ENCODE measurements around the gene DGCR2.
"Not testable (repeated sequence)": the region's sequence is repeated elsewhere in the genome, so short reads cannot be mapped to it uniquely, and the experiment has no call there.

The DGCR2 gene

DNA sequence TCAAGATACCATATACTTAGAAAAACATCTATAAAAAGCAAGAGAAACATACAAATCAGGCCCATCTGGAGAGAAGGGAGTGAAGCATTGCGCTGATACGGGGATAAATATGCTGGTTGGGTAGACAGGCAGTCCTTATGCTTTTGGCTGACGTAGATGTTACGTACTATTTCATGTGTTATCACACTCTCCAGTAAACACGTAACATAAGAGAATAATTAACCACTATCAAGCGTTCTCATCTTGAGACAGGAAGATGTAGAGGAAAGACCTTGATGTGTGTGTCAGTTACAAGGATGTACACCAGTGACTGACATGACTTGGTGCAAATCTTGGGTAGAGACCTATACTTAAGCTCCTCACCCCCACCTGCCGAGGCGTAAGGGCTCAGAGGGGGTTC lies 99.5 kb downstream of the DGCR2 start:
- no peak for DNase-seq

DNA sequence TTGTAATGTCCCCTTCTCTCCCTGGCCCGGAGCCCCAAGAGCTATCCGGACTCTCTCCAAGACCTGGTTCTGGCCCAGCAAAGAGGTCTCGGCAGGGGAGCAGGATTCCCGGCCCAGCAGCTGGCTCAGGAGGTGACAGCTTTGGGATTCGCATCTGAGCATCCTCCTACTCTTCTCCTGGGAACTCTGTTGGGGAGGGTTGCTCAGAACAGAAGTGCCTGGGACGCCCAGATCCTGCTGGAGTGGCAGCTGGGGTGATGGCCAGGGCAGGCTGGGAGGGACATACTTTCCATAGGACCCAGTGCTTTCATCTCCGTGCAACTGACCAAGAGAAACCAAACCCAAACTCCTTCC lies 102.6 kb downstream of the DGCR2 start:
- DNase-seq = no peak

DNA sequence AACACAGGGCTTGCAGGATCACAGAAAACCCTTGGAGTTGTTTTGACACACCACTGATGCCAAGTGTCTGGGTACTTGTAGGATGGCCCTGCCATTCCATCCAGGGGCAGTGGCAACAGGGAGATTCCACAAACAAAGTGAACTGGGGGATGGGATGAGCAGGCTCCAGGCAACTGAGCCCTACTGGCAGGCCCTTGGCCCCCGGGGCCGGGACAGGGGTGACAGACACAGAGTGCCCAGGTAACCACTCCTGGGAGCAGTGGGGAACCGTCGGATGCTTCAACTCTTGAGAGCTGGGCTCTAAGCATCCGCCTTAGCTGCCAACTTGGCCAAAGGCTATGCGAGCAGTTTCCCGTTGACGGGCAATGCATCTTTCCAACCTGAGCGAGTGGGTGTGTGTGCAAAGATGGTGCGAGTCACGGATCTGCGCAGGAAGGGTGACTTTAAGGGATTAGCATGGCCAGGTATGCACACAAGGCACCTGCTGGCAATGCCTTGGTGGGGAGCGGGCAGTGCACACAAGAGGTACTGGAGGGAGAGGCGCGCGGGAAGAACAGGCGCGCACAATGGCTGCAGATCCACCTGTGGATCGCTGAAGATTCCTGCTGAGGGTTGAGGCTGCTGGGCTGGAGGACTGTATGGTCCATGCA lies 103.1 kb downstream of the DGCR2 start:
- no peak for DNase-seq

DNA sequence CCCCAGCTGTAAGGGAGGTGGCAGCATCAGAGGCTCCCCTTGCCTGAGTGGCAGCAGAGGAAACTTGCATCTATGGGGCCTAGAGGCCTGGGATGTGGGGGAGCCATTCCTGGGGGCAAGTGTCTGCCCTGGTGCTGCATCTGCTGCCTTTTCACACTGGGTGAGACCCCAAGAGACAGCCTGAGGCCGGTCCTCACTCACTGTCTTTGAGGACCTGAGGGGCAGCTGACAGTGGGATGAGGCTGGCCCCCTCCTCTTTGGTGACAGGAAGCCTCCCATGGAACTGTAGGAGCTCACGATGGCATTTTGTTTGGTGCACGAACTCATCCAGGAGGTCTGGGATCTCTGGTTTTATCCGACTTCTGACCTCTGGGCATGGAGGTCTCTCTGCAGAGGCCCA lies 104.0 kb downstream of the DGCR2 start:
- DNase-seq = no peak

DNA sequence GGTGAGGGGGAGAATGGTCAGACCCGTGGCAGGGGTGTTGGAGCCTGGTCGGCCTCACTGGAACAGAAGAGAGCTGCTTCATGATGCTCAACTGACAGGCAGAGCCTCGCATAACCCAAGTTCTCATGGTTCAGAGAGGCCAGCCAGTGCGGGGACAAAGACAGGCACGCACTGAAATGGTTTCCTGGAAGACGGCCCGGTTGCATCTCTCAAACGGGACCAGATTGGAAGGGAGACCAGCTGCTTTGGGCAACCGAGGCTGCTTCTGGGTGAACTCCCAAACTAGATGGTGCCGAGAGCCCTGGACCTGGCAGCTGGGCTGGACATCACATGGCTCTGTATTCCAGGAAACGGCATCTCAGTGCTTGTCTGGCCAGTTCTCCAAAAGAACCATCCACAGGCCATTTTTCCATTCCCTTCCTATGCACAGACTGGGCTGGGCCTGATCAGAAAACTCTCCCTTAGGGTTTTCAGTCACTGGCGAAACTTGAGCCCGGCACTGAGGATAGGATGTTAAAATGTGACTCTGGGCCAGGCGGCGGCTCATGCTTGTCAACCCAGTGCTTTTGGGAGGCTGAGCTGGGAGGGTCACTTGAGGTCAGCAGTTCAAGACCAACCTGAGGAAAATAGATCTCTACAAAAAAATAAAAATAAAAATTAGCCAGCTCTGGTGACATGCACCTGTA lies 106.0 kb downstream of the DGCR2 start:
- DNase-seq = no peak

DNA sequence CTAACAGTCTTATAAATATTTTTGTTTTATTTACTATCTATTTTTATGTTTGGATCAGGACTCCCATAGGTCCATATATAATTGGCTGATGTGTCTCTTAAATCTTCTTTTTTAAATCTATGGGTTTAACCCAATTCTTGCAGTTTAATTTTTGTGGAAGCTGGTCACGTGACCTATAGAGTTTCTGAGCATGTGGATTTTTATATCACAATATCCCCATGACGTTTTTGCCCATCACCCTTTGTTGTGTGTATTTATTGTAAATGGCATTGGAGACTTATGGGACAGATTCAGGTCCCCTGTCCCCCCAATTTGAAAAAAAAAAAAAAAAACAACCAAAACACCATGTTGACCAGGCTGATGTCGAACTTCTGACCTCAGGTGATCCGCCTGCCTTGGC lies 107.3 kb downstream of the DGCR2 start:
- DNase-seq = no peak

DNA sequence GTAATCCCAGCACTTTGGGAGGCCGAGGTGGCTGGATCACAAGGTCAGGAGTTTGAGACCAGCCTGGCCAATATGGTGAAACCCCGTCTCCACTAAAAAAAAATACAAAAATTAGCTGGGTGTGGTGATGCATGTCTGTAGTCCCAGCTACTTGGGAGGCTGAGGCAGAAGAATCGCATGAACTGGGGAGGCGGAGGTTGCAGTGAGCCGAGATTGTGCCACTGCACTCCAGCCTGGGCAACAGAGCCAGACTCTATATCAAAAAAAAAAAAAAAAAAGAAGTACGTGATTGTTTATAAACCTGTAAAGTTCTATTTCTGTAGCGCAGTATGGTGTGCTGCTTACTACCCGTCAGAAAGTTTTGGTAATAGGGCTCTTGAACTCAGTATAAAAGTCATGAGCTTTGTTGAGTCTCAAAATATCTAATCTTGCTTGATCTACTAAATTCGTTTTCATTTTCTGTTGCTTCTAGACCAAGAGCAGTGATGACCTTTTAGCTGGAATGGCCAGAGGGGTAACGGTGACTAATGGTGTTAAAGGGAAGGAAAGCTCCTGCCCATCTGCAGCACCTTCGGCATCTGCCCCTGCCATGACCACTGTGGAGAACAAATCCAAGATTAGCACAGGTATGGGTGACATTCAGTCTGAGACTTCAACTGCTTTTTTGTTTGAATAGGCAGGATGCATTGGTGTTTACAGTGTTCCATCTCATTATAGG lies 108.2 kb downstream of the DGCR2 start:
- not testable (repeated sequence) for DNase-seq

DNA sequence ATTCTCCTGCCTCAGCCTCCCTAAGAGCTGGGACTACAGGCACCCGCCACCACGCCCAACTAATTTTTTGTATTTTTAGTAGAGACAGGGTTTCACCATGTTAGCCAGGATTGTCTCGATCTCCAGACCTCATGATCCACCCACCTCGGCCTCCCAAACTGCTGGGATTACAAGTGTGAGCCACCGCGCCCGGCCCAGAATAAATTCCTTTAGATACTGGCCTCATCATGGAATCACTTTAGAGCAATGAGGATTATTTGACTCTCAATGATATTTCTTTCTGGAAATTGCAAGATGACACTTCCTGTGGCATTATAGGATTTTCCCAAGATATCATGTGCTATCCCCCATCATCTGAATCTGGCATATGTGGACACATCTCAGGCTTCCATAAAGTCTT lies 108.8 kb downstream of the DGCR2 start:
- DNase-seq = not testable (repeated sequence)

DNA sequence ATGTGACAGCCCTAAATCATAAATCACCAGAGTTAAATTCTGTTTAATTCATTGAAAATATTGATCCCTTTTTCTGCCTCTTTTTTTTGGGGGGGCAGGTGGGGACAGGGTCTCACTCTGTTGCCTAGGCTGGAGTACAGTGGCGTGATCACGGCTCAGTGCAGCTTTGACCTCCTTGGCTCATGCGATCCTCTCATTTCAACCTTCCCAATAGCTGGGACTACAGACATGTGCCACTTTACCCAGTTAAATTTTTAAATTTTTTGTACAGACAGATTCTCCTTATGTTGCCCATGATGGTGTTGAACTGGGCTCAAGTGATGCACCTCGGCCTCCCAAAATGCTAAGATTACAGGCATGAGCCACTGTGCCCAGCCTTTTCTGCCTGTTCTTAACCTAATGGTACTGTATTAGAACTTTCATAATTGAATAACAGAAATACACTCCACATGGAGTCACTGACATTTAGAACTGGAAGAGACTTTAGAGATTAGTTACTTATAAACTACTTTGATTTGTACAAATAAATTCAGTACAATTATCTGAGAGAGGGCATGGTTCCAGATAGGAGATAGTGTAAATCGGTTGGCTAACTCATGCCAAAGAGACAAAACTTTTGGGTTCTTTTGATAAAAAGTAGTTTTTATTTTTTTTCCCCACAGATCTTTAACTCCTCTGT lies 109.8 kb downstream of the DGCR2 start:
- DNase-seq = no peak

DNA sequence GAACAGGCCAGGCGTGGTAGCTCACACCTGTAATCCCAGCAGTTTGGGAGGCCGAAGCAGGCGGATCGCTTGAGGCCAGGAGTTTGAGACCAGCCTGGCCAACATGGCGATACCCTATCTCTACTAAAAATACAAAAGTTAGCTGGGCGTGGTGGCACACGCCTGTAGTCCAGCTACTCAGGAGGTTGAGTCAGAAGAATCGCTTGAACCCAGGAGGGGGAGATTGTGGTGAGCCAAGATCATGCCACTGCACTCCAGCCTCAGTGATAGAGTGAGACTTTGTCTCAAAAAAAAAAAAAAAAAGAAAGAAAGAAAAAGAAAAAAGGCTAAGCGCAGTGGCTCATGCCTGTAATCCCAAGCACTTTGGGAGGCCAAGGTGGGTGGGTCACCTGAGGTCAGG lies 110.6 kb downstream of the DGCR2 start:
- DNase-seq = not testable (repeated sequence)

DNA sequence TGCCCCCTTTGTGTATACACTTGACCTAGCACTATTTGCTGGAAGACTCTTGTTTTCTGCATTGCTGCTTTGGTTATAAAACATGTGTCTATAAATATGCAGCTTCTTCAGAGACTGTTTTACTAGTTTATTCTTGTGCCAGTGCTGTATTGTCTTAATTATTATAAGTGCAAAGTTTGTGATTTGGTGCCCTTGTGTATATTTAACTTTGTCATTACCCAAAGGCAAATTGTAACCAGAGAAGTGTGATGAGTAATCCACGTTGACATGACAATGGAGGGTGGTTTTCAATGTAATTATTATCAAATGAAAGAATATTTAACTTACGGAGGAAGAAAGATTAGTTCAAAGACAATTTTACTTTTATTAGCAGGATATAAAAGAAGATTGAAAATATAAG lies 111.1 kb downstream of the DGCR2 start:
- DNase-seq = no peak

DNA sequence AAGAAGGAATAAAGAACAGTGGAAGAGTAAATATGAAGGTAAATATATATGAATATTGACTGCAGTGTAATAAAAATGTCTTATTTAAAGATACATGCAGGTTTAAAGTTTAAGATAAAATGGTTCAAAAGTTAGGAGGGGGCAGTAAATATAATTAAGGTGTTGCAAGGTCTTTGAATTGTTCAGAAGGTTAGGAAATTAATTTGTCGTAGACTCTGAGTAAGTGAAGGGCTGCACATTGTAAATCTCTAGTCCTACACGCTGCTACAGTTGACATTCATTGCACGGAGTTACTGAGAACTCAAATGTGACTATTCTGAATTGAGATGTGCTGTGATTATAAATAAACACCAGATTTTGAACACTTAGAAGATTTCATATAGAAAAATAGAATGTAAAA lies 116.3 kb downstream of the DGCR2 start:
- DNase-seq = no peak

DNA sequence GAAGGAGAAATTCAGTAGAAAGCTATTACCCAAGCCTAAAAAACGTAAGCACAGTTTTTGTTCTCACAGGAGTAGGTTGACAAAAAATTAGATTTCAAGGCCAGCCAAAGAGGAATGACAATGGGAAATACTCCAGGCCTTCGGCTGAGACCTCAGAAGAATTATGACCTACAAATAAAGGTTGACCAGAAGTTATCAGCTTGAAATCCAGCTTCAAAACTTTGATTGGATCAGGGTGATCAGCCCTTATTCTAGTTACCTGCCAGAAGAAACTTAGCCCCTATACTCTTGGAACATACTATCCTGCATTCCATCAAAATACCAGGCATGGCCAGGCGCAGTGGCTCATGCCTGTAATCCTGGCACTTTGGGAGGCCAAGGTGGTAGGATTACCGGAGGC lies 117.7 kb downstream of the DGCR2 start:
- no peak for DNase-seq

DNA sequence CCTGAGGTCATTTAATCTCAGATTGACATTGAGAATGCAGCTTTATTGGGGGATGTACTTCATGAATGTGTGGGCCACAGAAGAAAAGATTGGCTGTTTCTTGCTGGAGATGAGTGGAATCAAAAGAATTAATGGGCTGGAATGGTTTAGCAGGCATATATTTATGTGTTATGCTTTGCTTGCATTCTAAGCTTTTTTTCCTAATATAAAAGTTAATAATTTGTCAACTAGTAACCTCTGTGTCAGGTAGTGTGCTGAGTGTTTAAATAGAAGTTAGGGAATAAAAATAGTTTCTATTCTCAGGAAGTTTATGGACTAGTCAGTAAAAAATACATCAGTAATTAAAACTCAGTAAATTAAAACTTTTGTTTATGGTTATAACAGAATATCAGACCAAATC lies 118.7 kb downstream of the DGCR2 start:
- no peak for DNase-seq

DNA sequence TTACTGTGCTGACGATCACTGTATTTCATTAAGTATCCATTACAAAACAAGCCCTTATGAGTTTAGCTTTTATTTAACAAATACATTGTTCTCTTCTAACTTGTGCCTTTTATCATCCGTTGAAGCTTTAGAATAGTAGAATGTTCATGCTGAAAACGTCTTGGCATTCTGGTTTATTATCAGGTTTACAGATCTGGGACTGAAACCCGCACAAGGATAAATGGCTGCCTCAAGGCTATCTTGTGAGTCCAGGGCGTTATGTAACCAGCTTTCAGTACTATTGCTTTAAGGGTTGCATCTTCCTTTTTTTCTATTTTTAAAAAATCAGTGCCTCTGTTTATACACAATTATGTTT lies 119.6 kb downstream of the DGCR2 start:
- DNase-seq = no peak

DNA sequence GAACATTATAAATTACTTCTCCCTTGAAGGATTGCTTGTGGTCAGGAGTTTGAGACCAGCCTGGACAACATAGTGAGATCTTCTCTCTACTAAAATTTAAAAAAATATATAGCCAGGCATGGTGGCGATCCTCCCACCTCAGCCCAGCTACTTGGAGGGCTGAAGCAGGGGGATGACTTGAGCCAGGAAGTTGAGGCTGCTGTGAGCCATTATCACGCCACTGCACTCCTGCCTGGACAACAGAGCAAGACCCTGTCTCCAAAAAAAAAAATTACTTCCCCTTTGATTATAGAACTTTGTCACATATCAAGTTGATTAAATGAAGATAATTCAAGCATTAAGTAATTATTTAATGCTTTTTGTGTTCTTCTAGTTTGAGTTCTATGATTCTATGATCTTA lies 121.0 kb downstream of the DGCR2 start:
- no peak for DNase-seq

DNA sequence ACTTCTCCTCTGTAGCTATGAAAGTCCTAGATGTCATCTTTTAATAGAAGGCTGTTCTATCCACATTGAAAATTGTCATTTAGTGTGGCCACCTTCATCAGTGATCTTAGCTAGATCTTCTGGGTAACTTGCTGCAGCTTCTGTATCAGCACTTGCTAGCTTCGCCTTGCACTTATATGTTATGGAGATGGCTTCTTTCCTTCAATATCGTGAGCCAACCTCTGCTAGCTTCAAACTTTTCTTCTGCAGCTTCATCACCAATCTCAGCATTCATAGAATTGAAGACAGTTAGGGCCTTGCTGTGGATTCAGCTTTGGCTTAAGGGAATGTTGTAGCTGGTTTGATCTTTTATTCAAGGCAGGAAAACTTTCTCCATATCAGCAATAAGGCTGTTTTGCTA lies 122.1 kb downstream of the DGCR2 start:
- DNase-seq = not testable (repeated sequence)

DNA sequence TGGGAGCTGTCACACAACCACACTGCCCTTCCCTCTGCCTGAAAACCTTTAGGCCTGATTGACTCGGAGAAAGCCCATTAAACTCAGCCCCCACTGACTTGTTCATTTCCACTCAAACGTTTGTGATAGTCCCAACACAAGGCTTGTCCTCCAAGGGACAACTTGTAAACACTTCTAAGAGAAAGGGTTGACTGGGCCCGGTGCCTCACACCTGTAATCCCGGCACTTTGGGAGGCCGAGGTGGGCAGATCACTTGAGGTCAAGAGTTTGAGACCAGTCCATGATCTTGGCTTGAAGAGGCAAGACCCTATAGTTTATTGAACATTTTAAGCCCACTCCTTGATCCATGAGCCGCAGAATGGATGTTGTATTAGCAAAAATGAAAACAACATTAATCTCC lies 122.8 kb downstream of the DGCR2 start:
- DNase-seq = no peak

DNA sequence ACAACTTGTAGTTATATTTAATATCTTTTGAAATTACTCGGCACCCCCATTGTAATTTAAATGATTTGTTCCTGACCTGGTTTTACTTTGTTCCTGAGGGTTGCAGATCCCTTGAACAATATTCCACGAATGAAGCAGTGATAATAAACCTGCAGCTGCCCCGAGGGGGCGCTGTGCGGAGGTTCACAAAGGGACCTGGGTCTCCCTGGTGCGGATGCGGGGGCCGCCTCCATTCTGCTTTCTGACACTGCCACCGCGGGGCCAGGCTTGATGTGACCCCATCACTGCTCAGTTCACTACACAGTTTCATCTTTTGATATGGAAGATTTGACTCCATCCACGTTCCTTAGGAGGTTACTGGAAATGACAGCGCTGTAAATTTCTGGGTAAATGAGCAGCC lies 123.2 kb downstream of the DGCR2 start:
- DNase-seq = no peak

DNA sequence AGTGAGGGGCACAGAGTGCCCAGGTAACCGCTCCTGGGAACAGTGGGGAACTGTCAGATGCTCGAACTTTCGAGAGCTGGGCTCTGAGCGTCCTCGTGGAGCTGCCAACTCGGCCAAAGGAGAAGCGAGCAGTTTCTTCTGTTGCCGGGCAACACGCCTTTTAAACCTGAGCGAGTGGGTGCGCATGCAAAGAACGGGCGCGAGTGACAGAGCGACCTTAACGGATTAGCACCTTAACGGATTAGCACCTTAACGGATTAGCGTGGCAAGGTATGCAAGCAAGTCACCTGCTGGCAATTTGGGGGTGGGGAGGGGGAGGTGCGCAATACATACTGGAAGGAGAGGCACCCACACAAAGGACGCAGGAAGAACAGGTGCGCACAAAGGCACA lies 124.3 kb downstream of the DGCR2 start:
- DNase-seq = no peak

DNA sequence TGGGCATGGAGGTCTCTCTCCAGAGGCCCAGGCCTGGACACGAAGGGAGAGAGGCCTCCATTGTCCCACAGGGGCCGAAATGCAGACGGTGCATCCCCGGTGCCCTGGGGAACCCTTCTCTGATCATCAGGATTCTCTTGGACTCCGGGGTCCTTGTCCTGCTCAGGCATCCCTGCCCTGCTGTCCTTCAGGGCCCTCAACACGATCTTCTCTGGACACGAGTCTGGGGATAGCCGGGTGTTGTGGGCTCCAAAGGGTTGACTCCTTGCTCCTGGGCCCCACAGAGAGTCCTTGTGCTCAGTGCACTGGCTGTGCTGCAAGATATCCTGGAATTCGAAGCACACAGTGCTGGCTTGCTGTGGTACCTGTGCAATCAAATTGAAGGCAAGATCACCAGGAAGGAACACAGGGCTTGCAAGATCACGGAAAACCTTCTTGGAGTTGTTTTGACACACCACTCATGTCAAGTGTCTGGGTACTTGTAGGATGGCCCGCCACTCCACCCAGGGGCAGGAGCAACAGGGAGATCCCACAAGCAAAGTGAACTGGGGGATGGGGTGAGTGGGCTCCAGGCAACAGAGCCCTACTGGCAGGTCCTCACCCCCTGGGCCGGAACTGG lies 124.8 kb downstream of the DGCR2 start:
- no peak for DNase-seq

DNA sequence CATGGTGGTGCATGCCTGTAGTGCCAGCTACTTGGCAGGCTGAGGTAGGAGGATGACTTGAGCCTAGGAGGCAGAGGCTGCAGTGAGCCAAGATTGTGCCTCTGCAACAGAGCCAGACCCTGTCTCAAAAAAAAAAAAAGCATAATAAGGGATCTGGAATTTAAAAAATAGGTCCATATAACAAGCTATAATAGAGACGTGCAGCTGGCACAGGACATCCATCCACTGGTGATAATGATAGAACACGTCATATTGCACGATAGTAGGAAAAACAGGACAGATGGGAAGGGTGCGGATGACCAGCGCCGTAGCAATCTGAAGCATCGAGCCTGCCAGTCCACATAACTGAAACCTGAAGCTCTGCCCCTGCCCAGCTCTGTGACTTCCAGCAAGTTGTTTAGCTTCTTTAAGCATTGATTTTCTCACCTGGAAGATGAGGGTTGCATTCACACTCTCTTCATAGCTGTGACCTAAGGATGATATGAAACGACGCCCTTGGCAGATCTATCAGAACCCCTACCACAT lies 125.8 kb downstream of the DGCR2 start:
- DNase-seq = no peak

DNA sequence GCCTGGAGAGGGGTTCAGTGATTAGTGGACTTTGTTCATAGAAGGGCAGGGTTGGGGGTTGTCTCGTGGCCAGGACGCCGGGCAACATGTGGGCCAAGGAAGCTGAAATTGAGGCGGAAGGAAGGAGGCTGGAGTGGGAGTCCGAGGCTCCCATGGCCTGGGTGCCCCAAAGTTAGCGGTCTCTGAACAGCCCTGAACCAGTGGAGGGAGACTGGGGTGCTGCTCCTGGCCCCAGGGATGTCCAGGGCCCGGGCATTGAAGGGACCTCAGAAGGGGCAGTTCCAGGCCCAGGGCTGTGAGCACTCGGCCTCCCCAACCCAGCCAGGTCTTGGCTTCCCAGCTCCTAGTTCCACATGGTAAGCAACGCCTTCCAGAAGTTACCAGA lies 126.9 kb downstream of the DGCR2 start:
- no peak for DNase-seq

Data from activated CD4-positive, alpha-beta T cell treated with anti-CD3 and anti-CD28 coated beads, Interleukin-2, amount 50 U/mL, for 1 hour (primary cell).